Heart right ventricle (tissue), 16 donors: ENCODE data around the gene MIPEP. TPM values are rescaled to one million over a fixed set of nuclear protein-coding genes. Genes with fewer than 3 reads are reported as not detected.

Experiments used
- ATAC-seq, 8 donors: fragments of 200-7000 bp; cut with Tn5 transposase; one replicate each; pipeline ENCODE4 v1.9.1; 2020; ENCODE audit warnings: mild to moderate bottlenecking in 8 of 8, moderate library complexity in 8 of 8, moderate number of reproducible peaks in 1 of 8
- DNase-seq, 2 donors: peaks; one replicate each; pipeline ENCODE4 v3.0.0-alpha.2; 2020
- H3K27ac ChIP-seq, 10 donors: fragments of 200-600 bp; sonication (generic) in 2 of 10; one replicate each; pipeline versions ENCODE4 v1.5.0 to v1.8.0; 2020 to 2022; ENCODE audit warnings: mild to moderate bottlenecking in 3 of 10
- H3K27me3 ChIP-seq, 7 donors: fragments of 200-600 bp; one replicate each; pipeline ENCODE4 v1.8.0; 2021 to 2022; ENCODE audit warnings: mild to moderate bottlenecking in 2 of 7
- H3K36me3 ChIP-seq, 9 donors: fragments of 200-600 bp; sonication (generic) in 1 of 9; one replicate each; pipeline versions ENCODE4 v1.5.0 to v1.8.0; 2020 to 2022; ENCODE audit warnings: mild to moderate bottlenecking in 2 of 9
- H3K4me1 ChIP-seq, 9 donors: fragments of 200-600 bp; sonication (generic) in 1 of 9; one replicate each; pipeline versions ENCODE4 v1.5.0 to v1.8.0; 2020 to 2022; ENCODE audit warnings: mild to moderate bottlenecking in 4 of 9
- H3K4me3 ChIP-seq, 10 donors: fragments of 200-600 bp; sonication (generic) in 2 of 10; one replicate each; pipeline versions ENCODE4 v1.5.0 to v1.8.0; 2020 to 2022; ENCODE audit warnings: mild to moderate bottlenecking in 7 of 10, moderate library complexity in 2 of 10
- H3K9me3 ChIP-seq, 11 donors: fragments of 200-600 bp in 10 of 11; sonication (generic) in 2 of 11; one replicate each; pipeline versions ENCODE4 v1.5.0 to v1.8.0; 2013 to 2022; ENCODE audit warnings: mild to moderate bottlenecking in 2 of 11, control low read depth in 1 of 11, moderate library complexity in 1 of 11
- CTCF ChIP-seq, 9 donors: fragments of 200-600 bp; sonication (generic) in 2 of 9; IDR thresholded peaks; one replicate each; pipeline versions ENCODE4 v1.5.0 to v1.8.0; 2021 to 2022; ENCODE audit warnings: antibody characterized with exemption in 9 of 9, mild to moderate bottlenecking in 5 of 9, moderate library complexity in 1 of 9
- WGBS, 2 donors: extraction: QIAGEN DNeasy Blood & Tissue Kit; methylation state at CpG; one replicate each; pipeline ENCODE4 v1.1.7; 2013; ENCODE audit warnings: inconsistent platforms in 1 of 2; 5-methylcytosine and 5-hydroxymethylcytosine counted together
- intact Hi-C, 10 donors: fragments of 100-400 bp; cut with DNase I; formaldehyde crosslinking; loops; one replicate each; pipeline versions ENCODE4 v1.11.1 to v1.14.2; 2022
- polyA plus RNA-seq, 2 donors: library from polyadenylated mRNA; stranded (reverse); fragments of 200-250 nt; gene quantifications; one replicate each; pipeline ENCODE4 v1.2.3, GENCODE V29; 2013
- total RNA-seq, 10 donors: library from RNA; stranded (reverse); fragmentation: NEBNext Ultra II Directional in 3 of 10; extraction: Animal tissue kit (Norgen Biotek cat#: 25700) in 3 of 10; gene quantifications; one replicate each; pipeline versions ENCODE4 v1.2.1 to v1.2.4, GENCODE V29; 2021 to 2023
- donor health status: Arrhythmogenic right ventricular cardiomyopathy.
- donor health status: ischemic (EF 13 %, LVEDD 7.1; RV severe dilation, severe dysfunction).
- donor health status: healthy with polysubstance abuse.
- donor health status: DM: no; HTN: yes; CAD: no.
- donor health status: DM: no; HTN: no; CAD: no.
- donor health status: ischemic (EF 25% LVEDD 6.9; RV normal size, moderate dysfunction).
- donor health status: ischemic (EF 25% LVEDD 5.7; RV mildly dilated, moderate dysfunction).
- donor health status: healthy.
- donor health status: DM: yes; HTN: yes; CAD: no.
- donor health status: Ischemic cardiomyopathy.
- donor health status: ischemic (EF 35%, LVEDD 5.7; RV mildly dilated, moderate dysfunction).
- donor health status: nonischemic (EF 11% LVEDD 7.7; RV severe dilation, severe dysfunction).
- donor health status: DM: yes; HTN: yes; CAD: no.
- donor health status: PGD.
- donor health status: ischemic (EF 29% LVEDD 5.4; RV normal size, mild dysfunction).
- donor health status: nonischemic (EF 23%, LVEDD 6.1; RV moderate dilation, normal function).

Gene MIPEP
- total and polyA plus RNA-seq, 12 donors, result 23.4 to 83.4 (median 44.1) TPM

- TF ChIP-seq CTCF (IDR thresholded peaks at IDR 0.05), result no peak
- Histone ChIP-seq H3K4me3 (no peak overlapping the region), H3K27me3 (no peaks in the 10 kb centered on the region), H3K36me3 (no peaks in the 10 kb centered on the region), H3K9me3 (no peaks in the 10 kb centered on the region), H3K27ac (no peak overlapping the region), H3K4me1 (peaks cover 0 to 34% (median 18%) of the 10 kb centered on the region in 9 donors)
- no peak for ATAC-seq
- intact Hi-C loops, result loop anchor here in 4 of 10 donors (5.0 to 10.0 kb wide), 5 partner anchors 71 to 241 kb away; no protein-coding TSS in a partner anchor
- WGBS, 2 donors, result 78 to 82% methylated on average over 2 of the region's 2 CpGs
- no peak for DNase-seq
These were observed 183.6 kb downstream of the MIPEP start for GRCh38 chr13:23705583-23705982.

DNA sequence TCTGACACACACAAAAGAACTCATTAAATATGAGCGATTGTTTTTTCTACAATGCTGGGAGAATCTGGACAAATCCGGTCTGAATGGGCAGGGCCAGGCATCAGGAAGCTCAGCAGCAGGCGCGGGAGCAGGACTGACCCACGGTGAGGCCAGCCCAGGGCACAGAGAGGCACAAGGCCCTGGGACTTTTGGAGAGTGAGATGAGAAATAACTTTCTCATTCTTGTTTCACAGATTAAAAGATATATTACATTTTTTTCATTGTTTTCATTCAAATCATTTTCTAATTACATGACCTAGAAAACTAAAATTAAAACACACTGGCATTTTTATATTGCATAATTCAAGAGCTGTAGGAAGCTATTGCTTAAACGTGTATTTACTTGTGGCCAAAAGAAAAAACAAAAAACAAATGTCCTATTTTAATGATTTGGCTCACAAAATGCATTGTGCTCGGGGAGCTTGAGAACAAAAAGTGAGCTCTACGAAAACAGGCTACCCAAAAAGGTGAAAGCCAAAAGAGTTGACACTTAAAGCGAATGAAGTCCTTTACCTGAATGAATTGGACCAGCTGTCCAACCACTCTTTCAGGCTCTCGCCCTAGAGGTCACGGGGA is 185.8 kb downstream of the MIPEP start:
- no peaks in the 10 kb centered on the region for H3K27me3 ChIP-seq
- TF ChIP-seq CTCF (IDR thresholded peaks at IDR 0.05), result no peak
- H3K4me1 ChIP-seq, result peaks cover 0 to 23% (median 9%) of the 10 kb centered on the region in 9 donors
- ATAC-seq, result peak in 3 of 8 donors; percentile 25 to 52 (median 29)
- no peak overlapping the region for H3K4me3 ChIP-seq
- no peaks in the 10 kb centered on the region for H3K36me3 ChIP-seq
- peak overlapping the region in 8 of 10 donors; percentile 23 to 62 (median 39) for H3K27ac ChIP-seq
- H3K9me3 ChIP-seq, result no peaks in the 10 kb centered on the region
- intact Hi-C loops, result loop anchor here in 3 of 10 donors (10.0 kb wide), 3 partner anchors 69 to 239 kb away; no protein-coding TSS in a partner anchor
- WGBS, 2 donors, result 67 to 69% methylated on average over 11 of the region's 11 CpGs
- DNase-seq, result no peak

GRCh38 chr13:23701636-23702035 is 187.6 kb downstream of the MIPEP start:
- no peaks in the 10 kb centered on the region for H3K27me3 ChIP-seq
- H3K4me1 ChIP-seq, result peaks cover 0 to 34% (median 16%) of the 10 kb centered on the region in 9 donors
- no peak for TF ChIP-seq CTCF (IDR thresholded peaks at IDR 0.05)
- no peaks in the 10 kb centered on the region for H3K9me3 ChIP-seq
- H3K36me3 ChIP-seq, result no peaks in the 10 kb centered on the region
- ATAC-seq, result peak; percentile 87 to 95 (median 92)
- peak overlapping the region in 8 of 10 donors; percentile 34 to 72 (median 60) for H3K27ac ChIP-seq
- intact Hi-C loops, result loop anchor here in 3 of 10 donors (10.0 kb wide), 3 partner anchors 67 to 237 kb away; no protein-coding TSS in a partner anchor
- peak; percentile 79 to 85 for DNase-seq
- WGBS, 2 donors, result 75 to 80% methylated on average over 12 of the region's 12 CpGs
- no peak overlapping the region for H3K4me3 ChIP-seq

GRCh38 chr13:23701186-23701585 is 188.0 kb downstream of the MIPEP start:
- H3K4me3 ChIP-seq, result no peak overlapping the region
- peaks cover 0 to 38% (median 18%) of the 10 kb centered on the region in 9 donors for H3K4me1 ChIP-seq
- H3K27me3 ChIP-seq, result no peaks in the 10 kb centered on the region
- no peak for TF ChIP-seq CTCF (IDR thresholded peaks at IDR 0.05)
- peak overlapping the region in 8 of 10 donors; percentile 27 to 72 (median 60) for H3K27ac ChIP-seq
- intact Hi-C loops, result loop anchor here in 3 of 10 donors (10.0 kb wide), 3 partner anchors 66 to 236 kb away; no protein-coding TSS in a partner anchor
- H3K9me3 ChIP-seq, result no peaks in the 10 kb centered on the region
- 75 to 78% methylated on average over 5 of the region's 5 CpGs for WGBS, 2 donors
- no peaks in the 10 kb centered on the region for H3K36me3 ChIP-seq
- DNase-seq (no peak), ATAC-seq (peak in 3 of 8 donors; percentile 4 to 13 (median 6))
